Stimulated activated naive CD4-positive, alpha-beta T cell (primary cell): ENCODE data around the gene UMODL1.
"Not testable (repeated sequence)": the region's sequence is repeated elsewhere in the genome, so short reads cannot be mapped to it uniquely, and the experiment has no call there.

Source experiments
- DNase-seq, 6 experiments: peaks; one replicate each; lab custom pipeline; 2025; lab: John Stamatoyannopoulos, UW

UMODL1 gene

DNA sequence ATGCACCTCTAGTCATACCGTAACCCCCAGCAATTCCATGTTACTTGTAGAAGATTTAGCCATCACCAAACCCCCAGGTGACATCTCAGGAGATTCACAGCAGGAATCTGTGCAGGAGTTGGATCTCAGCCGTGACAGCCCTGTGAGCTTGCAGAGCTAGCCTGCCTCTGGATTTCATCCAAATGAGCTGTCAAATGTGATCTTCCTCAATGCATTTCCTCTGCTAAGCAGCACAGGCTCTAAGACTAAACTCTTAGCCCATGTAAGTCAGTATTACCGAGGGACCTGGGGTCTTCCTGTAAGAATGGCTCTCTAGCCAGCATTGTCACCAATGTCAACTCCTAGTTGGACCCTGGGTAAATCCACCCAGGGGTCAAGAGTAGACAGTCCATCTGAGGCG, 41.7 kb downstream of the UMODL1 start:
- DNase-seq: no peak

DNA sequence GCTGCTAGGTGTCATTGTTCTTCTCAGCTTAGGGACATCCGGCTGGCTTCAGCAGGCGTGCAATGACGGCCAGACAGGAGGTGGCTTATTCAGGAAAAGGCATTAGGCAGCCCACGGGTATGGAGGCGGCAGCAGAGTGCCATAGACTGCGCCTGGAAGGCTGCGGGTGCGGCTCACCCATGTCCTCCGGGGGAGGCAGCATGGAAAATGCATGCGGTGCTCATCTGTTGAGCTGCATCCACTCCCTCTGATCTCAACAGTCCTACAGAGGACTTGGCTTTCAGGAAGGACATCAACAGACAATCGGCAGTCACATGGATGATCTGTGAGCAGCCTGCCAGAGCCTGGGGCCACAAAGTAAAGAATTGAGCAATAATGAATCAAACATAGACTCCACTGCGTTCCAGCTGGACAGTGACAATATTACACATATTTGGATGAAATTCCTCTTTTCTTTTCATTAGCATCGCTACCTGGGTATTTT, 42.9 kb downstream of the UMODL1 start:
- no peak for DNase-seq

DNA sequence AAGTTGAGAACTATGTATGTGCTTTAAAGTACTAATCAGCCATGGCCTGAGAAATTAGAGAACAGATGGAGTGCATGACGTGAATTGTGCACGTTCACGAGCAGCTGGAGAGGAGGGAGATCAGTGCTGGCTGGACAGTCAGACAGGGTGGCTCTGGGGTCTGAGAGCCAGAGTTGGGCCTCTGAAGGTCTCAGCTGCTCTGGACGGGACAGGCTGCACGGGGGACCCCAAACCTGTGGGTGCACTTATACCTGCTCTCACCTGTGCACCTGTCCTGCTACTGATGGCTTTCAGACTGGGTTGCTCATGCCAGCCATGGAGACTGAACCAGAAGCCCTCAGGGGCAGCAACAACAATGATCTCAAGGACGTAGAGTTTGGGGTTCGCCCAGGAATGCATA, 43.5 kb downstream of the UMODL1 start:
- DNase-seq: no peak

DNA sequence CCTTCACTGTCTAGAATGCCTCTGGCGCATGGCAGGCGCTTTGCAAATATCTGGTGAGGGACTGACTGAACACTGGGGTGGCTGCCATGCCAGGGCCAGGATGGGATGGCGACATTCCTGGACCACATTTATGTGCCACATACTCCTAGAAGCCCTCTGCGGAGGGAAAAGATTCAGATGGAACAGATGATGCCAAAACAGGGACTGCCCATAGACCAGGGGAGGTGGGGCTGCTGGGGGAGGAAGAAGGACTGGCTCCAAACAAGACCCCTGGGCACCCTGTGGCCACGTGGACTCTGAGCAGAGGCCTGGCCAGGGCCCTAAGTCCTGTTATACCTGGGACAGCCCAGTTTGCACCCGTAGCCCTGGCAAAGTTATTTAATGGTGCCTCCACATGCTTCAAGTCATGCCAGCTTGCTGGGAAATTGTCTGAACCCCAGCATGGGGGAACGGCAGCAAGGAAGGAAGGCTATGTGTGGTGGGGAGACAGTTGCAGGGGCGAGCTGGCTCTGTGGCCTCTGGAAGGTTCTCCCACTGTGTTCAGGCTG, 44.1 kb downstream of the UMODL1 start:
- no peak for DNase-seq

DNA sequence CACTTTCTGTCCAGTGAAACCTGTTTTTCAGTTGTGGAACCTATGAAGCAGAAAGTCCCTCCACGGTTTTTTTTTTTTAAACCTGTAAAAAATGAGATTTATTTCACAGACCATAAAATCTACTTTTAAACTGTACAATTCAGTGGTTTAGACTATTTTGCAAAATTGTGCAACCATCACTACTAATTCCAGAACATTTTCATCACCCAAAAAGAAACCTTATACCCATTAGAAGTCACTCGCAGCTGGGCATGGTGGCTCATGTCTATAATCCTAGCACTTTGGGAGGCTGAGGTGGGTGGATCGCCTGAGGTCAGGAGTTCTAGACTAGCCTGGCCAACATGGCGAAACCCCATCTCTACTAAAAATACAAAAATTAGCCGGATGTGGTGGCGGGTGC, 45.4 kb downstream of the UMODL1 start:
- not testable (repeated sequence) for DNase-seq

DNA sequence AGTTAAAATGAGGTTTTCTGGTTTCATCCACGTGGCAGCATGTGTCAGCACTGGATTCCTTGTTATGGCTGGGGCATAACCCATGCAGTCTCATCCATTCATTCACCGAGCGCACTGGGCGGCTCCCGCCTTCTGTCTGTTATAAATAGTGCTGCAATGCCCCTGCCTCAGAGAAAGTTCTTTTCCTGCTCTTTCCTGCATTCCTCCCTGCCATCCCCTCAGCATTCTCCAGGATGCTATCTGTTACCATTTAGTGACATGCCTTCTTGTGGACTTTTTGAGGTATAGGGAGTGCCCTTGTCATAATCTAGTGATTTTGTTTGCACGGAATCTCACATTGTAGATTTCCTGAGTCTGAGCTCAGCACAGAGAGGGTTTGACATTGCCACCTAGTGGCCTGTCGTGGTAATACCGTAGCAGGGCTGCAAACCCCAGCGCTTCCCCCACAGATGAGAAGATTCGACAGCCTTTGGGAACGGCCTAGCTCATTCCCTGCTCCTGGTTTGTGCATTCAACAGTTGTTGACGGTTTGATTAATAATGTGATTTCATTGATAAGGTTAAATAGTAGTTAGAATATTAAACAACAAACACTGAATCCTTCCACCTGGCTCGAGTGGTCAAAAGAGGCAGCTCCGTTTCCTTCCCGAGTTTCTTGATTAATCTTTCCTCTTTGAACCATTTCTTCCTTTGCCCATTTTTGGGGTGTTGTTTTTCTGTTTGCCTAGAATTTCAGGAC, 46.3 kb downstream of the UMODL1 start:
- DNase-seq: peak; percentile 33 to 81 (median 57)

DNA sequence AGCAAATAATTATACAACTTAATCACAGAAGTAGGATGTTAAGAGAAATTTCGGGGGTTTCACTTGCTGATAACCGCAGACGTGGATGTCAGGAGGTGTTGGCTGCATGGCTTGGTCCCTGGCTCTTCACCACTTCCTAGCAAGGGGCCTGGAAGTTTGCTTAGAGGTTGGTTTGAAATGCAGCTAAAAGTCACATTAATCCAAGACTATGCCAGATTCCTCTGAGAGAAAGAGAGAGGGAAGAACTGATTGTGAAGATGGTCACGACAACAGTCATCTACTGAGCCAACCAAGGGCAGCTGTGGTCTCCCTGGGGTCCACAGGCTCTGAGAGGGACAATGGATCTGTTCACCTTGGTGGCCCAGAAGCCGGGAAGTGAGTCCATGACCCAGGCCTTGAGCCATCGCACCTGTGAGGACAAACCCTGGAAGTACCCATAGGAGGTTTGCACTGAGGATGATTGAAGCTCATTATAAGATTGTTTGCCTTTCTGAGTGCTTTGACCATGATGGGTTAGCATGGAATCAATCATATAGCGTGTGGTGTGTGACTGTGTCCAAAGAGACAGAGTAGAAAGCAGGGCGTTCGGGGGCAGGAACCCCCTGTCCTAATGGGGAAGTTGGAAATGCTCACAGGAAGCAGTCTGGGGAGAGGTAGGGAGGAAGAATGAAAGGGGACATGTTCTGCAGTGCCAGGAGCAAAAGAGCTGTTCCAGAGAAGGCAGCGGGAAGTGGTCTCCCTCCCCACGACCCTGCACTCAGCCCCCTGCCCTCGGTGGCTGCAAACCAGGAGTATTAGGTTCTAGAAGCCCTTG, 47.1 kb downstream of the UMODL1 start:
- peak in 1 of 6 experiments; percentile 22 for DNase-seq

DNA sequence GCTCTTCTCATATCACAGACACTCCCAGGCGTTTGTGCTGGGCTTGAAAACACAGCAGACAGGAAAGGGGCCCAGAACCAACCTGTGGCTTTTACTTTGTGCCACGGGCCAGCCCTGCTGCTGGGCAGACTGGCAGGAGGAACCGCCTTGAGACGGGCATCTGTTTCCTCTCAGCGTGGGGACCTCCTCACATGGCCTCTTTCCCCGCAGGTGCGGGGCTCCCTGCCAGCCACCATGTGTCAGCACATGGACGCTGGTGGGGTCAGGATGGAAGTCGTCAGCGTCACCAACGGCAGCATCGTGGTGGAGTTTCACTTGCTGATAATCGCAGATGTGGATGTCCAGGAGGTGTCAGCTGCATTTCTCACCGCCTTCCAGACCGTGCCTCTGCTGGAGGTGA, 47.8 kb downstream of the UMODL1 start:
- DNase-seq: no peak

DNA sequence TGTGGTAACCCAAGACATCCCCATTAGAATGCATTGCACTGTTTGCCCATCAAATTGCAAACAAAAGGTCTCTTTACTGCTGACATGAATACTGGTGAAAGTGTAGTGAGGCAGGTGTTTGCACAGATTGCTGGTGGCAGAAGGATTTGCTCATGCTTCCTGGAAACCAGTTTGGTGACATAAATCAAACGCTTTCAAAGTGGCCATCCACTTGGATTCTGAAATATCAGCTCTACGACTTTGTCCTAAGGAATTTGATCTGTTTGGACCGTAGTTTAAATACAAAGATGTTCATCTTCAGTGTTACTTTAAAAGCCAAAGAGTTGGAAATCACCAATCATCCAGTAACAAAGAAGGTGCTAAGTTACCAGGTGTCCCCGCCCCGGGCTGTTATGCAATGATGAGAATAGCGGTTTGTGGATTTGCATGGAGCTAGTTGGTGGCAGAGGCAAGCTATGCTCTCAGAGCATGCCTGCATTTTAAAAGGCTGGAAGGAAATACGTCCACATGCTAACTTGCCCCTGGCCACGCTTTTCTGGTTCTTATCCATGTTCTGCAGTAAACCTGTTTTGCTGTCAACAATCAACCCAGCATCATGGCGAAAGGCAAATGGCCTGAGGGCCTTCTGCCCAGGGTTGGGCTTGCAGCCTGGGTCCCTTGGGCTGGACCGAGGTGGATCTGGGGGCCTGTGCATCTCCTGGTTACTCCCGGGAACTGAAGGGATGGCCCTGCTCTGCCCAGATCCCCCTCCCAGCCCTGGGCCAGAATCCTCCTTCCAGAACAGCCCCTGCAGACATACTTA, 49.2 kb downstream of the UMODL1 start:
- DNase-seq: no peak

DNA sequence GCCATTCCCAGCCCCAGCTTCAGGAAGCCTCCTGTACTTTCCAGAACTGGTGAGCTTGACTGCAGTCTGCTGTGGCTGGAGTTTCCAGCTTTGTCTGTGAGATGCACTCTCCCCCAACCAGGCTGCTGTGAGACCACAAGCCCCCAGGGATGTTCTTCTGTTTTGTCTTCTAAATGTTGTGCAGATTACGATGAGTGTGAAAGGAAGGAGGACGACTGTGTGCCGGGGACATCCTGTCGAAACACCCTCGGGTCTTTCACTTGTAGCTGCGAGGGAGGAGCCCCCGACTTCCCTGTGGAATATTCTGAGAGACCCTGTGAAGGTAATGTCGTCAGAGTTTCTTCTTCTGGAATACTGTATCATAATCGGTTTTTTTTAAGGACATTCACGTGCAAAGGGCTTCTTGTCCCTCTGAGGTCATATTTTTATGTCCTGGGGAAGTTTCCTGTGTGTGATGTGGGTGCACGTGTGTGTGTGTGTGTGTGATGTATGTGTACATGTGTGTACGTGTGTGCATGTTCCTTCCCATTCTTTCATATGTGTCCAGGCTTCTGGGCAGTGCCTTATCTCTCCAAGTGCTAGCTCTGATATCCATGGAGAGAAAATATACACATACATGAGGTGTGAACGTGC, 49.9 kb downstream of the UMODL1 start:
- DNase-seq: no peak

DNA sequence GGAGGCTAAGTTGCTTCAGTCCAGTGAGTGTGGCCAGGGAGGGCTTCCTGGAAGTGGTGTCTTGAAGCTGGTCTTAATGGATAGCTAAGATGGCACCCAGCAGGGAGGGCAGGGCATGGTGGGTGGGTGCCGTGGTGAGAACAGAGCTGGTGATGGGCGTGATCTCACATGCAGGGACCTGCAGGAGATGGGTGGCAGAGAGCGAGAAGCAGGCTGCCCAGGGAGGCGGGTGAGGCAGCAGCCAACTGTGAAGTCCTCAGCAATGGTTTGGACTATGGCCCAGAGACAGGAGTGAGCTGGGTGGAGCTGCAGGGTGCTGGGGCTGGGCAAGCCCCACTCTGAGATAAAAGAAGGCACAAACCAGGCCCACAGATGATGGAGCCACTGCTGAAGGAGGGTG, 50.7 kb downstream of the UMODL1 start:
- no peak for DNase-seq

DNA sequence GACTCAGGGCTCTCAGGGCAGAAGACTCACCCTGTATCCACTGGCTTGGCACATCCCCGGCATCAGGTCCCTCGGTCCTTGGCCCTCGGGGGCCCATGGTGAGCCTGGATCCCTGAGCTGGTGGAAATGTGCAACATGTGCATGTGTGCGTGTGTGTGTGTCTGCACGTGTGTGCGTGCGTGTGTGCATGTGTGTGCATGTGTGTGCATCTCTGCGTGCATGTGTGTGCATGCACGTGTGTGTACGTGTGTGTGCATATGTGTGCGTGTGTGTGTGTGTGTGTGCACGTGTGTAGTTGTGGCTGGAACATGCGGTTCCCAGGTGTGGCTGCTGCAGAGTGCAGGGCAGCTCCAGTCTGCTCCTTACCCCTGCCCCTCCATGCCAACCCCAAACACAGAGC, 51.3 kb downstream of the UMODL1 start:
- DNase-seq: no peak

DNA sequence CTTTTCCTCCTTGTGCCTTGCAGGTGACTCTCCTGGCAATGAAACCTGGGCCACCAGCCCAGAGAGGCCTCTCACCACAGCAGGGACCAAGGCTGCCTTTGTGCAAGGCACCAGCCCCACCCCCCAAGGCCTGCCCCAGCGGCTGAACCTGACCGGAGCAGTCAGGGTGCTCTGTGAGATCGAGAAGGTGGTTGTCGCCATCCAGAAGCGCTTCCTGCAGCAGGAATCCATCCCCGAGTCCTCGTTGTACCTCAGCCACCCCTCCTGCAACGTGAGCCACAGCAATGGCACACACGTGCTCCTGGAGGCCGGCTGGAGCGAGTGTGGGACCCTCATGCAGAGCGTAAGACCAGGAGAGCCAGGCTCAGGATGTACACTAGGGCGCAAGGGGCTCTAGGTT, 51.7 kb downstream of the UMODL1 start:
- no peak for DNase-seq

DNA sequence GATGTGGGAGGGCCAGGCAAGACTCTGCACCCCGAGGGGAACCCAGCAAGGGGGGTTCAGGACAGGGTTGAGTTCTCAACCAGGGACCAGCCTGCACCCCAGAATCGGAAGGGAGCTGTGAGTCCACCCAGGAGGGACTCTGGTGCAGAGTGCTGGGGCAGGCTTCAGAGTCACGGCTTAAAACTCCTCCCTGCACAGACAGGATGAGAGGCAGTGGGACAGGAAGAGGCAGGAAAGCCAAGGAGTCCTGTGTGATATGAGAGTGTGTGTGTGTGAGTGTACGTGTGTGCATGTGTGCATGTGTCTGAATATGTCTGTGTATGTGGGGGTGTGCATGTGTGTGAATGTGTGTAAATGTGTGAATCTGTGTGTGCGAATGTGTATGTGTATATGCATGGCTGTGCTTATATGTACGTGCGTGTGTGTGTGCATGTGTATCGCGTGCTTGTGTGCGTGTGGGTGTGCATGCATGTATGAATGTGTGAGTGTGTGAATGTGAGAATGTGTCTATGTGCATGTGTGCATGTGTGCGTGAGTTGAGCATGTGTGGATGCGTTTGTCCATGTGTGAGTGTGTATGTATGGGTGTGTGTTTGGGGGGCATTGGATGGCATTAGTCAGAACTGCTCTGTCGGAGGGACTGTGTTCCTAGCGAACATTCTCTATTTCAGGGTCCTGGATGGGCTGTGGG, 52.2 kb downstream of the UMODL1 start:
- DNase-seq: no peak

DNA sequence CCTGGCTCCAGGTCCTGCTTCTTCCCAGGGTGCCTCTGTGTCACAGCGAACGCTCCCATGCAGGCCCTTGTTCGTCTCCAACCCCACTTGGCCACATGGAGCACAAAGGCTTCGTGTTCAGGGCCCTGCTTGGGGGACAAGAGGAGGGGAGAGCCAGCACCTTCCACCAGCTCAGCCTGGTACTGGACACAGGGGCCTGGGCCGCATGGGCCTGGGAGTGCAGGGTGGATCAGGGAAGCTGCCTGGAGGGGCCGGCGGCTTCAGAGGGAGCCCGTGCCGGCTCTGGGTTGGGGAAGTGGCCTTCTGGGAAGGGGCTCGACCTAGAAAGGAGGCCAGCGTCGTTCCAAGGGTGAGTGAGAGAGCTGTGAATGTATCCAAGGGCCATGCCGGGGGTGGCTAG, 53.0 kb downstream of the UMODL1 start:
- DNase-seq: no peak

DNA sequence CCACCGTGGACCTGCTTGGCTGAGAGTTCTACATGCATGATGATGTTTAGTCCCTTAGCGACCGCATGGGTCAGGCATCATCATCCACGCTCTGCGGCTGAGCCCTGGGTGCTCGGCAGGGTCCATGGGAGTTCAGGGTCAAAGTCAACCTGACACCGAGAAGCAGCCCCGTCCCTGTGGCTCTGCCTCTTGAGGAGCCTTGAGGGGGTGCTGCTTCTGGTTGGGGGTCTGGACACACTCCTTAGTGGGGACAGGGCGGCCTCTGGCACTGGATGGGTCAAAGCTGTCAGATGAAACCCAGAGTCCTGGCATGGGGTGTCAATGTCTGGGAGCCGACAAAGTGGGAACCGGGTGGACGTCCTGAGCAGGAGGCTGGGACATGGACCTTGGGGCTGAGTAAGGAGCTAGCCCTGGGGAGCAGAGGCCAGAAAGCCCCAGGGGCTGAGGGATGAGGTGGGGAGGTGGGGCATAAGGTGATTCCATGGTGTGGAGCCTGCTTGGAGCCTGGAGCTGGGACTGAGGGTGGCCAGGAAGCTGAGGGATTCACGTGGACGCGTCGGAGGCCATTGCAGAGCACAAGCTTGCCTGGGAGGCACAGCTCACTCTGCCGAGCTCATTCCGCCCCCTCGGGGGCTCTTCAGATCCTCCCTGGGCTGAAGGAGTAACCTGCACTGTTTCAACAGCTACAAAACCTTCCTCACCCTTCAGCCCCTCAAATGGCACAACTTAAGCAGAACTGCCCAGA, 53.9 kb downstream of the UMODL1 start:
- no peak for DNase-seq

DNA sequence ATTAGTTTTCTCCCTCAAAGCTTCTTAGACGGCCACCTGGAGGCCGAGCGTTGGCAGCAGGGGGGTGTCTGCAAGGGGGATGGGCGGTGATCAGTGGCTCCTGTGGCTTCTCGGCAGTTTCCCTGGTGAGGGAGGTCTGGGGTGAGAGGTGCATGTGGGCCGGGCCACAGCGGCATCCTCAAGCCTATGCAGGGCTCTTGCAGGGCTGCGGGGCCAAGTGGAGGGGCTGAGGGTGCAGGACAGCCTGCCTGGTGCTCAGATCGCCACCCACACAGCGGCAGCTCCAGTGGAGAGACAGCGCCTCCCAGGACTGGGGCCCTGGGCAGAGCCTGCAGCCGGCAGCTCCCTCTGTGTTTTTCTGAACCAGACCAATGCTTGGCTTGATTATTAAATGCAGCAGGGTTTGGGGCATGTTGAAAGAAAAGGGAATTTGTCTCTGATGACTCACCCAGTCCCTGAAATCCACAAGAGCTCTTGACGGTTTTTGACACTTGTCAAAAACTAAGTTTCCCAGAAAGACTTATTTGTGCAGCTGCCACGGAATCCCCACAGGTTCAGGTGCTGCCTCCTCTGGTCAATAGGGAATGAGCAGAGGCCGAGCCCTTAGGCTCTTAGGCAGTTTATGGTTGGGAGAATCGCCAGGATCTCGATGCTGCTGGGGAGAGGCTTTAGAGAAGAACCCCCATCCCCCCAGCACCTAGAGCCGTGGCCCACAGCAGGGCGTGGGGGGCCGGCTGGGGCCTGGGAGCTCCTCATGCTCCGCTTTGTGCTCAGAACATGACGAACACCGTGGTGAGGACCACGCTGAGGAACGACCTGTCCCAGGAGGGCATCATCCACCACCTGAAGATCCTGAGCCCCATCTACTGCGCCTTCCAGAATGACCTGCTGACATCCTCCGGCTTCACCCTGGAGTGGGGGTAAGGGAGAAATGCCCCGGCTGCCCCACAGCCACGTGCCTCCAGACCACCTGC, 54.7 kb downstream of the UMODL1 start:
- no peak for DNase-seq

DNA sequence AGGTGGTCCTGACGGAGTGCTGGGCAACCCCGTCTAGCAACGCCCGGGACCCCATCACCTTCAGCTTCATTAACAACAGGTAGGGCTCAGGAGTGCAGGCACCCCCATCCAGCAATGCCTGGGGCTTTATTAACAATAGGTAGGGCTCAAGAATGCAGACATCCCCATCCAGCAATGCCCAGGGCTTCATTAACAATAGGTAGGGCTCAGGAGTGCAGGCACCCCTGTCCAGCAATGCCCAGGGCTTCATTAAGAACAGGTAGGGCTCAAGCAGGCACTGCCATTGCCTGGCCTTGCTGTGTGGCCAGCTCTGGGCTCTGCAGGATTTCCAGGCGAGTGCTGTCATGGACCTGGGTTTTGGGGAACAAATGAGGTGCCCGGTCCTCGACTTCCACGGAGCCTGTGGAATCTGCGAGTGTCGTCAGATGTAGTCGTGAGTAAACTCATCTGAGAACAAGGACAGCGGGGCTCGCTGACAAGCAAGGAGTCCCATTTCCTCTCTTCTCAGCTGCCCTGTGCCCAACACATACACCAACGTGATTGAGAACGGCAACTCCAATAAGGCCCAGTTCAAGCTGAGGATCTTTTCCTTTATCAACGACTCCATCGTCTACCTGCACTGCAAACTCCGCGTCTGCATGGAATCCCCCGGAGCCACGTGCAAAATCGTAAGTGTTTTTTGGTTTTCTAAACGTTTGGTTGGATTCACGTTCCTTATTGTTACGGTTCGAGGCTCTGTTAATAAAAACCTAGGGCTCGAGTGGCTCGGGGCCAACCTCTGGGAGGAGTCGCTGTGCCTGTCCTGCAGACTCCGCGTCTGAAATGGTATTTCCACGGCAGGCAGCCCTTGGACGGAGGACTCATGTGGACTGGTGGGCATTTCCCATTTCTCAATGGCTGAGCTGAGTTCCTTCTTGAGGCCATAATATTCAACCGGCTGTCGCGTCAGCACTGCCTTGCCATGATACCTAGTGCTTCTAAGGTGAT, 56.3 kb downstream of the UMODL1 start:
- no peak for DNase-seq
